Measurements from ENCODE around the gene ZNF280A. TPM values are rescaled to one million over a fixed set of nuclear protein-coding genes. Genes with fewer than 3 reads are reported as not detected.

ZNF280A gene
- total and polyA plus RNA-seq, 2 of the 8 experiments (the other 6 are each of a cell fraction or from before 2014, with no cell fraction given), result 0.09 to 0.61 TPM

DNA sequence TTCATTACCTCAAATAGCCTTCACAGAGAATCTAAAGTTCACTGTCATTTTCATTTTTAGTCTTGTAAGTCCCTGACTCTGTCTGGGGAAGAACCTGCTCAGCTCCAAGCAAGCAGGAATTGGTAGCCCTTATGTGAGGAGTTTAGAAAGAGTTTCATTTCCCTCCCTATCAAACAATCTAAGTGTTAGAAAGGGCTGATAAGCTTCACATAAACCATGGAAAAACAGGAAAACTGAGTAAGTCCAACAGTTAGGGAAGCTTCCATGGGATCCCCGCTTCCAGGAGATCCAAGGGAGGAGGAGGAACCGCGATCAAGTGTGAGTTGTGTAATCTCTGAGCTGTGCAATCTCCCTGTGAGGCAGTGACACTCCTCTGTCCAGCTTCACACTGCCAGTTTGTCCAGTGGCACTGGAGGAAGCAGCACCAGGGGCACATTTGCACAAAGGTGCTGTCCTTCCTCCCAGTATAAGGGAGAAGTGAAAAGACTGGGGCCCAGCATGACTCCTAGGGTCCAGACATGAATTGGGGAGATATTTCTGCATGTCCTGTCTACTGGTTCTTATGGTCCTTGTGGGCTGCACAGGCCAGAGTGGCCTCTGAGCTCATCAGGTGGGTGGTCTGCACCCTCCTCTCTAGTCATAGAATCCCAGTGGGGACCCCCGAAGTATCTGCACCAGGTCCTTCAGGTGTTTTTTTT lies 34.7 kb upstream of the ZNF280A start:
- no peaks in the 10 kb centered on the region for H3K79me2 ChIP-seq (ENCODE audit: control insufficient read depth in 1 of 2, insufficient read depth in 2 of 2, low read length in 2 of 2)
- H3K14ac ChIP-seq (ENCODE audit: insufficient read length), result no peak overlapping the region
- peaks cover 20 to 49% of the 10 kb centered on the region in 2 experiments for H3K9me3 ChIP-seq (ENCODE audit: insufficient read depth in 2 of 2, low read depth in 1 of 2, low read length in 1 of 2)
- H2AFZ ChIP-seq (ENCODE audit: low read length), result no peak overlapping the region
- H3K9ac ChIP-seq (replicated peaks in 1 of 4; ENCODE audit: extremely low read depth in 1 of 4, low read depth in 3 of 4, low read length in 3 of 4), result no peak overlapping the region
- 73% methylated on average over 4 of the region's 4 CpGs; no CpG with 5 or more reads in 1 of the 2 experiments for WGBS, 2 experiments (ENCODE audit: extremely low coverage in 1 of 2, insufficient coverage in 1 of 2, insufficient read length in 1 of 2, insufficient replicate concordance in 2 of 2, low coverage in 1 of 2, low lambda C conversion rate in 2 of 2, missing lambda C conversion rate in 1 of 2)
- H2BK120ac ChIP-seq (replicated peaks; ENCODE audit: low read depth, low read length), result no peak overlapping the region
- H3K23ac ChIP-seq (ENCODE audit: insufficient read length), result no peak overlapping the region
- no peak overlapping the region for H2BK15ac ChIP-seq (ENCODE audit: low read length)
- FAIRE-seq (no peak), DNase-seq (ENCODE audit: low read depth in 1 of 2, low spot score in 2 of 2) (no peak)
- peaks cover 12 to 40% (median 22%) of the 10 kb centered on the region in 4 experiments; a peak in 6 of 7 replicates for H3K27me3 ChIP-seq (replicated peaks in 1 of 4; ENCODE audit: control insufficient read depth in 3 of 4, extremely low read depth in 1 of 4, insufficient read depth in 3 of 4, low read length in 3 of 4)
- H2BK20ac ChIP-seq (ENCODE audit: low read length), result no peak overlapping the region
- no peak overlapping the region for H3K18ac ChIP-seq (ENCODE audit: extremely low read depth, low read length)
- CTCF ChIA-PET (ENCODE audit: partially characterized antibody), result interaction anchor here (0.6 kb wide), 1 partner anchor 59 kb away, joined by 3 read pairs; no protein-coding TSS in a partner anchor
- H3K79me1 ChIP-seq (ENCODE audit: low read depth, low read length), result no peaks in the 10 kb centered on the region
- H2BK5ac ChIP-seq (ENCODE audit: low read depth, low read length), result no peak overlapping the region
- no peak overlapping the region for H2BK12ac ChIP-seq (ENCODE audit: low read depth, low read length)
- H3K4me3 ChIP-seq (ENCODE audit: extremely low read depth in 1 of 4, insufficient read depth in 2 of 4, low read depth in 3 of 4, low read length in 4 of 4), result no peak overlapping the region
- H2AK5ac ChIP-seq (ENCODE audit: low read depth, low read length), result no peak overlapping the region
- no peak overlapping the region for H3K27ac ChIP-seq (ENCODE audit: low read depth, low read length)
- H3K4ac ChIP-seq (replicated peaks; ENCODE audit: insufficient read length, low read depth, low read length), result no peak overlapping the region
- H3K23me2 ChIP-seq (ENCODE audit: low read depth, low read length), result no peaks in the 10 kb centered on the region
- no peaks in the 10 kb centered on the region for H4K20me1 ChIP-seq (replicated peaks in 1 of 2; ENCODE audit: control insufficient read depth in 1 of 2, insufficient read depth in 2 of 2, low read length in 2 of 2)
- no peak overlapping the region for H3K4me2 ChIP-seq (ENCODE audit: insufficient read depth in 1 of 2, low read depth in 2 of 2, low read length in 2 of 2)
- no peak overlapping the region for H3K56ac ChIP-seq (replicated peaks; ENCODE audit: insufficient read length, low read depth, low read length)
- H4K8ac ChIP-seq (ENCODE audit: extremely low read depth, insufficient read depth, low read length), result no peak overlapping the region
- no peak overlapping the region for H4K5ac ChIP-seq (ENCODE audit: insufficient read length, low read depth, low read length)
- no peaks in the 10 kb centered on the region for H3K36me3 ChIP-seq (ENCODE audit: control insufficient read depth in 2 of 4, insufficient read depth in 4 of 4, low read length in 3 of 4)
- H3K4me1 ChIP-seq (replicated peaks in 1 of 4; ENCODE audit: control insufficient read depth in 3 of 4, insufficient read depth in 4 of 4, low read length in 3 of 4), result no peaks in the 10 kb centered on the region
- POLR2A ChIA-PET (ENCODE audit: partially characterized antibody), result no interaction called here
- no peak overlapping the region for H4K91ac ChIP-seq (replicated peaks; ENCODE audit: insufficient read length, low read length)
- TF ChIP-seq ASH2L (IDR thresholded peaks at IDR 0.05; ENCODE audit: low read length) (no peak), GTF2F1 (IDR thresholded peaks at IDR 0.05; ENCODE audit: borderline replicate concordance, low read depth, low read length) (no peak), SIX5 (IDR thresholded peaks at IDR 0.05; ENCODE audit: low read depth, low read length) (no peak), EZH2 (IDR thresholded peaks at IDR 0.05; ENCODE audit: low read depth, low read length, severe bottlenecking) (no peak)
- TF ChIP-seq, protein P1, sequence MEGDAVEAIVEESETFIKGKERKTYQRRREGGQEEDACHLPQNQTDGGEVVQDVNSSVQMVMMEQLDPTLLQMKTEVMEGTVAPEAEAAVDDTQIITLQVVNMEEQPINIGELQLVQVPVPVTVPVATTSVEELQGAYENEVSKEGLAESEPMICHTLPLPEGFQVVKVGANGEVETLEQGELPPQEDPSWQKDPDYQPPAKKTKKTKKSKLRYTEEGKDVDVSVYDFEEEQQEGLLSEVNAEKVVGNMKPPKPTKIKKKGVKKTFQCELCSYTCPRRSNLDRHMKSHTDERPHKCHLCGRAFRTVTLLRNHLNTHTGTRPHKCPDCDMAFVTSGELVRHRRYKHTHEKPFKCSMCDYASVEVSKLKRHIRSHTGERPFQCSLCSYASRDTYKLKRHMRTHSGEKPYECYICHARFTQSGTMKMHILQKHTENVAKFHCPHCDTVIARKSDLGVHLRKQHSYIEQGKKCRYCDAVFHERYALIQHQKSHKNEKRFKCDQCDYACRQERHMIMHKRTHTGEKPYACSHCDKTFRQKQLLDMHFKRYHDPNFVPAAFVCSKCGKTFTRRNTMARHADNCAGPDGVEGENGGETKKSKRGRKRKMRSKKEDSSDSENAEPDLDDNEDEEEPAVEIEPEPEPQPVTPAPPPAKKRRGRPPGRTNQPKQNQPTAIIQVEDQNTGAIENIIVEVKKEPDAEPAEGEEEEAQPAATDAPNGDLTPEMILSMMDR (IDR thresholded peaks at IDR 0.05; ENCODE audit: control extremely low read depth in 1 of 3, insufficient read depth in 1 of 3, low read depth in 1 of 3, low read length in 3 of 3), result no peak

All from H1 (cell line).